HG02798 (cell line): ENCODE results near the gene KCNT2.
"Not testable (repeated sequence)": the region's sequence is repeated elsewhere in the genome, so short reads cannot be mapped to it uniquely, and the experiment has no call there.

Source experiments
- ATAC-seq: cut with Tn5 transposase; IDR thresholded peaks from one replicate; pipeline ENCODE4 v1.9.1; 2021; ENCODE audit warnings: mild to moderate bottlenecking; ENCODE audit not compliant: unreplicated experiment, poor library complexity

The KCNT2 gene

DNA sequence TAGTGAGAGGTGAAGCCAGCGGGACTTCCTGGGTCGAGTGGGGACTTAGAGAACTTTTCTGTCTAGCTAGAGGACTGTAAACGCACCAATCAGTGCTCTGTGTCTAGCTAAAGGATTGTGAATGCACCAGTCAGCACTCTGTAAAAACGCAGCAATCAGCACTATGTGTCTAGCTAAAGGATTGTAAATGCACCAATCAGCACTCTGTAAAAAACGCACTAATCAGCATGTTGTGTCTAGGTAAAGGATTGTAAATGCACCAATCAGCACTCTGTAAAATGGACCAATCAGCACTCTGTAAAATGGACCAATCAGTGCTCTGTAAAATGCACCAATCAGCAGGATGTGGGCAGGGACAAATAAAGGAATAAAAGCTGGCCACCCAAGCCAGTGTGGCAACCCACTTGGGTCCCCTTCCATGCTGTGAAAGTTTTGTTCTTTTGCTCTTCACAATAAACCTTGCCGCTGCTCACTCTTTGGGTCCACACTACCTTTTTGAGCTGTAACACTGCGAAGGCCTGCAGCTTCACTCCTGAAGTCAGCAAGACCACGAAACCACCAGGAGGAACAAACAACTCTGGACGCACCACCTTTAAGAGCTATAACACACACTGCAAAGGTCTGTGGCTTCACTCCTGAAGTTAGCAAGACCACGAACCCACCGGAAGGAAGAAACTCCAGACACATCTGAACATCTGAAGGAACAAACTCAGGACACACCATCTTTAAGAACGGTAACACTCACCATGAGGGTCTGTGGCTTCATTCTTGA, 85.5 kb downstream of the KCNT2 start:
- not testable (repeated sequence) for ATAC-seq

- no peak for ATAC-seq
Measured at GRCh38 chr1:196517193-196517592, 91.0 kb downstream of the KCNT2 start.

- ATAC-seq, result no peak
Measured at GRCh38 chr1:196516373-196516772, 91.9 kb downstream of the KCNT2 start.

DNA sequence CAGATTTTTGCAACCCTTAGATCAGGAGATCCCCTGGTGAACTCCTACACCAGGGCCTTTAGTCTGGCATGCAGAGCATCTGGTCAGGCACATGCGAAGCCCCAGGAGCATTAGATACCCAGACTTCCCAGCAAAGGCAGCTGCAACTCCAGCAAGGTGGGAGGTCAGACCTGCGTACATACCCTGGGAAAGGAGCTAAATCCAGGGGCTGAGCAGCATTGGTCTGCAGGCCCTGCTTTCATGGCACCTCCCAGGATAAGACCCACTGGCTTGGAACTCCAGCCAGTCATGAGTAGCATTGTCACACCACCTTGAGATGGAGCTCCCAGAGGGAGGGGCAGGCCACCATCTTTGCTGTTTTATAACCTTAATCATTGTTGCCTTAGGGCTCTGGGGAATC, 92.3 kb downstream of the KCNT2 start:
- no peak for ATAC-seq

DNA sequence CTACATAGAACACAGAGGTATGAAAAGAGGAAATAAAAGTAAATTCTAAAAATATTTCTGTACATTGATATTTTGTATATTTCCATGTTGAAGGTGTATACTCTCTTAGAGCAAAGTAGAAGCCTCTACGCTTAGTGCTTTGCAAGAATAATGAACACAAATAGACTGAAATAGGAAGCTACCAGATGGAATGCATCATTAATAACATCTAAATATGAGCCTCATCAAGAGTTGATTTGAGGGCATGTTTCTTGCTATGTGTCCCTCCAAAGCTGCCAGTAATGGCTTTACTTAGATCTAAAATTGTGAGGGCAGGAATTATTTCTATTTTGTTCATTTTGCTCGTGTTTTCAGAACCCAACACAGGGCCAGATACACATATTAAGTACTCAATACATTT, 94.4 kb downstream of the KCNT2 start:
- no peak for ATAC-seq

- ATAC-seq, result no peak
Measured at GRCh38 chr1:196510451-196510850, 97.8 kb downstream of the KCNT2 start.

GRCh38 chr1:196504224-196504623, 104.0 kb downstream of the KCNT2 start:
- not testable (repeated sequence) for ATAC-seq

DNA sequence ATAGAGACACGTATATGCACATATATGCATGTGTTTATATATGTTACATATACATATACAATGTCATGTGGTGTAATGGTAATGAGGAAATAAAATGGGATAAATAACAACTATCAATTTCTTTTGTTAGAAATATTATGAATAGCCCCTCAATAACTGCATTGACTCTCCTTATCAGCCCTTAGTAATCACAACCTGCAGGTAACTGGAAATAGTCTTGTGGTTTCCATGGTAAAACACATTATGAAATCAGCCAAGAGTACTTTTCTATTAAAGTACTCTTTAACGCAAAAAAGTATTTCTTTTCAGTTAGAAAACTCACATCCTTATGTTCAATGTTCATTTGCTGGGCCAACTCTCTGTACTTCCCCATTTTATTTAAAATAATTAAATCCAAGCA, 105.8 kb downstream of the KCNT2 start:
- no peak for ATAC-seq

GRCh38 chr1:196501760-196502428, 106.3 kb downstream of the KCNT2 start:
- ATAC-seq, result no peak

DNA sequence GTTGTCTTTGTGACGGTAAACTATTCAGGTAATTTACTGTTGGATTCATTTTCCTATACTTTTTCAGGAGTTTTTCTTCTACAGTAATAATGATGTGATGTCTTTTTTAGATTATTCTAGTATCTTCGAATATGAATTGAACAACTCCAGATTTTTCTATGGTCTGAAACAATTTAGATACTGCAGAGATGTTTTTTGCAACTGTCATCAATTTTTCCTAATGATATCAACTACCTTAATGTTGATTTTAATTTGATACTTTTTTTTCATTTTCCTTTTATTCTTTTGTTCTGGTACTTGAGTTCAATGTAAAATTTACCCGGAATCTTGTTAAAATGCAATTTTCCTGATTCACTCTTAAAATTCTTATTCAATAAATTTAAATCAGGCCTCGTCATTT, 110.4 kb downstream of the KCNT2 start:
- no peak for ATAC-seq

DNA sequence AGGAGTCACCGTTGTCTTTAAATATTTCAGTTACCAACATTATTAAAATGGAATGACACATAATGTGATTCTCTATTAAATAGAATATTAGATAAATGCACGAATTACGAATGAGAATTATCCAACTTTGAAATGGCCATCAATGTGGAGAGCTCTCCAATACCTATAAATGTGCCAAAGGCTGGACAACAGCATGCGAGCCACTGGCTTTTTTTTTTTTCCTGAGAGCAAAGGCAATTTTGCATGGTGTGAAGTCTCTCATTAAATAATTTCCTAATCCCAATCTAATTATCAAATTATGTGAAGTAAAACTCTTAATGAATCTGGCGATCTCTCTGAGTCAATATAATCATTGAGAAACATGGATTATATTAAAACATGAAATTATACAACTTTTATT, 113.5 kb downstream of the KCNT2 start:
- no peak for ATAC-seq

DNA sequence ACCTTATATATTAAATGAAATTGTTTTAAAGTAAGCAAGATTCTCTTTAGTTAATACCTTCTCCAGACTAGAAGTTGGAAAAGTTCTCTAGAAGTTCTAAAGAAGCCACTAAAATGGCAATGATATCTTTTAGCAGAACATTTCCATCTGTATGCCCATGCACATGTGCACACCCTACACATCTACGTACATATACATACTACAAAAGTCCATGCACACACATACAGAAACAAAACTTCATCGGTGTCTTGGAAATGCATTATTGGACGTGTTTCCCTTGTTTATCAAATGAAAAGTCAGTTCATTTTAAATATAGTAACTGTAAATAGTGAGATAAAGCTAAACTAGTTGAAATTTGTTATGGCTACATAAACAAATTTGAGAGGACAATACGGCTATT, 114.4 kb downstream of the KCNT2 start:
- ATAC-seq, result no peak

- no peak for ATAC-seq
Measured at GRCh38 chr1:196488579-196488978, 119.7 kb downstream of the KCNT2 start.

DNA sequence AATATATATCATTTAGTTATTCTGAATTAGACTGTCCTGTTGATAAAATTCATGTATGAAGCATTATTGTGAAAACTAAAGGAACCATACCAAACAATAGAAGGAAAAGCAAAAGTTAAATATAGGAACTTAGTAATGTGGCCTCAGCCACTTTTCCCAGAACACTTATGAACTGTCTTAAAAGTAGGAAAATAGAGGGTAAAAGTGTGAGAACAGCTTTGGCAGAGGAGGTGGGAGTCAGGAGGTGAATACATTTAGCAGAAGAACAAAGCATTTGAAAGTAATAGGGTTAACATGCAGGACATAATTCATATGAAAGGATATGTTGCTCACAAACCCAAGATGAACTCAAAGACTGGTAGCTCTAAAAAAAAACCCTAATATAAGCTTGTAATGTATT, 121.9 kb downstream of the KCNT2 start:
- no peak for ATAC-seq

- ATAC-seq, result no peak
Measured at GRCh38 chr1:196481616-196482015, 126.6 kb downstream of the KCNT2 start.

- ATAC-seq, result no peak
Measured at GRCh38 chr1:196477262-196477661, 131.0 kb downstream of the KCNT2 start.

- ATAC-seq, result no peak
Measured at GRCh38 chr1:196467230-196467925, 140.9 kb downstream of the KCNT2 start.

DNA sequence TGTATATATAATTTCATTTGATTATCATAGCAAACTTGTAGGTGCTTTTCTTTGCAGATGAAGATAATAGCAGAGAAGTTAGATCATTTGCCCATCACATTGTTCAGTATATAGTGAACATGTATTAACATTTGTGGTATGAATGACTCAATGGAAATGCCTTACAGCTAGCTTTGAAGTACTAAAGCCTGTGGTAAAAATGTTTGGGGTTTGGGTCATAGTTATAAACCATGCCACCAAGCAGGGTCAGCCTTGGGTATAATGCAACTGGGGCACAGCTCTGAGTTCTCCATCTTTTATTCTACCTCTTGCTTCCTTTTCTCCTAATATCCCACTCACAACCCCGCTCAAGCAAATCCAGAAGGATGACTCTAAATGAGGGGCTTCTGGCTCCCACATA, 141.6 kb downstream of the KCNT2 start:
- no peak for ATAC-seq

GRCh38 chr1:196466166-196466565, 142.1 kb downstream of the KCNT2 start:
- no peak for ATAC-seq

DNA sequence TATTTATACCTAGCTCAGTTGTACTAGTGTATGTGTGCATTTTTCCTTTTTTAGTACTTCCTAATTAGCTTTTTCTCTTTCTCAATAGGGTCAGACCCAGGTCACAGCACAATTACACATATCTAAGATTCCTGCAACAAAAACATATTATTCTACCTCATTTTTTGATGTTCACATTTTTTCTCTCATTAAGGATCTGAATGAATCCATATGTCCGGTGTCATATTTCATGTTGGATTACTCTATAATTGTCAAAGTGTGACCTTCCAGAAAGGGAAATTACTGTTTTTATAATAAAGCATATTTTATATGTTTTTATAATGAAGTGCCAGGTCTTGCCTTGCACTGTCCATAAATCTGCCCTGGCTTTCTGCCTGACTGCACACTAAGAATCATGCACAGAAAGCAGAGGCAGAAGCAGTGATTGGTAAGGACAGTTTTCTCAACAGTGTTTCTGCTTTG, 143.7 kb downstream of the KCNT2 start:
- ATAC-seq, result no peak

DNA sequence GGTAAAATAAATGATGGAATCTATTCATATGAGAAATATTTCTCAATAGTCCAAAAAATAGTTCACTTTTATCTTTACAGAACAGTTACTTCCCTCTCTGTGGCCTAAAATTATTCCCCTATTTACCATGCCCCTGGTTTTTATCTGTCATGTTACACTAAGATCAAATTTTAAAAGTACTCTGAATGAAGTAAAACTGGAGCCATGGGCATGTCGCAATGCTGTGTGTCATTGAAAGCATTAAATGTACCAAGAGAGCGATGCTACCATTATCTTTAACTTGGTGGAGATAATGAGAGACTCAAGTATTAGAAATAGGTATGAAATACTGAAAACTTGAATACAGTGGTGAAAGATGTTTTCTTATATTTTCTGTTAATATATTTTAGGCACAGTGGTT, 146.2 kb downstream of the KCNT2 start:
- ATAC-seq, result no peak
